GM10266 (cell line): ENCODE data around the gene SLIT3.

ENCODE experiments used
- DNase-seq: peaks from one replicate; pipeline ENCODE4 v3.0.0; 2012; ENCODE audit errors: extremely low spot score
- TF ChIP-seq, protein P1 (sequence below): IDR thresholded peaks from 2 replicates; pipeline ENCODE4 v1.5.1; 2012; ENCODE audit warnings: mild to moderate bottlenecking, low read depth; ENCODE audit not compliant: control insufficient read depth, insufficient read depth; ENCODE audit errors: missing control alignments

SLIT3 gene

DNA sequence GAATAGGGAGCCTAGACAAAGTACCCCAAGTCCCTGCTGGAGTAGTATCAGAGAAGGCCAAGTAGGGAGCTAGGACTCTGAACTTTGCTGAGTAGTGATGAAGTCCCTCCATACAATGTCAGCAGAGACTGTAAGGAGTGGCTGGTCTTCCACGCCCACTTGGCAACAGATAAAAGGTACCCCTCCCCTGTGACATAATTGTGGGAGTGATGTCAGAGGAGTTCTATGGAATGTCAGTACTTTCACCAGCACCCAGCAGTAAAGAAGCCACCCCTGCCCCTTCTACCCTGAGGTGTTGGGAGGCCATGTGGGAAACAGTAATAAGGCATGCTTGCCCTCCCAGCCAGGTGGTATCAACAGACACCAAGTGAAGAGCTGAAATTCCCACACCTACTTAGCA is 143.9 kb downstream of the SLIT3 start:
- DNase-seq = no peak
- TF ChIP-seq, protein P1, sequence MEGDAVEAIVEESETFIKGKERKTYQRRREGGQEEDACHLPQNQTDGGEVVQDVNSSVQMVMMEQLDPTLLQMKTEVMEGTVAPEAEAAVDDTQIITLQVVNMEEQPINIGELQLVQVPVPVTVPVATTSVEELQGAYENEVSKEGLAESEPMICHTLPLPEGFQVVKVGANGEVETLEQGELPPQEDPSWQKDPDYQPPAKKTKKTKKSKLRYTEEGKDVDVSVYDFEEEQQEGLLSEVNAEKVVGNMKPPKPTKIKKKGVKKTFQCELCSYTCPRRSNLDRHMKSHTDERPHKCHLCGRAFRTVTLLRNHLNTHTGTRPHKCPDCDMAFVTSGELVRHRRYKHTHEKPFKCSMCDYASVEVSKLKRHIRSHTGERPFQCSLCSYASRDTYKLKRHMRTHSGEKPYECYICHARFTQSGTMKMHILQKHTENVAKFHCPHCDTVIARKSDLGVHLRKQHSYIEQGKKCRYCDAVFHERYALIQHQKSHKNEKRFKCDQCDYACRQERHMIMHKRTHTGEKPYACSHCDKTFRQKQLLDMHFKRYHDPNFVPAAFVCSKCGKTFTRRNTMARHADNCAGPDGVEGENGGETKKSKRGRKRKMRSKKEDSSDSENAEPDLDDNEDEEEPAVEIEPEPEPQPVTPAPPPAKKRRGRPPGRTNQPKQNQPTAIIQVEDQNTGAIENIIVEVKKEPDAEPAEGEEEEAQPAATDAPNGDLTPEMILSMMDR = no peak

DNA sequence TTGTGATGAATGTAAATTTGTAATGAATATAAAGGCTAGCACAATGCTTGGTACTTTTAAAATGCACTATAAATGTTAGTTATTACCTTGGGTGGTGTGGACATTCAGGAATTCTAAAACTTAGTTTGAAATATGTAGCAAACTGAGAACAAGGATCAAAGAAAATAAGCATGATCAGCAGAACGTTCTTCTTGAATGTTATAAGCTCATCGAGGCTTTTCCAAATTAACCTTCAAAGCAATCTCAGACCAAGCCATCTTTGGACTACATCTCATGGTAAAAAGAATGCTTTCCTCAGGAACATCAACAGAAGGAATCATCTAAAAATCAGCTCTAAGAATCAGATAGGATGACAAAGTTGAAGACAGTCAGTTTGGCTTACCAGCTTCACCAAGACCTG is 146.3 kb downstream of the SLIT3 start:
- no peak for DNase-seq
- TF ChIP-seq, protein P1 = no peak

DNA sequence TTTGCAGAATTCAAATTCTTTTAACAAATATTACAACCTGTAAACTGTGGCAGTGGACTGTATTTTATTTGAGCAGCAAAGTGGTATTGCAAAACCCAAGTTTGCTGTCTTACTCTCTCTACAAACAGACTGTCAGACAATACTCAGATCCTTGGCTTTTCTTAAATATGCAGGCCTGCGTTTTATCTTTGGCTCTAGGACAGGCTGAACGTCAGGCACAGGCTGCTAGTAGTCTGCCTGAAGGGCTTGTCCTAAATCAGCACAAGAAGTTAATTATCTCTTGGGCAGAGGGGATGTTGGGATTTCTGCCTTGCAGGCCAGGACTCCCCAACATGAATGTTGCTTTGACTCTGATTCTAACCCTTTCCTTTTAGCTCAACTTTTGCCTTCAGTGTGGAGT is 147.5 kb downstream of the SLIT3 start:
- TF ChIP-seq, protein P1 = no peak
- DNase-seq = no peak

DNA sequence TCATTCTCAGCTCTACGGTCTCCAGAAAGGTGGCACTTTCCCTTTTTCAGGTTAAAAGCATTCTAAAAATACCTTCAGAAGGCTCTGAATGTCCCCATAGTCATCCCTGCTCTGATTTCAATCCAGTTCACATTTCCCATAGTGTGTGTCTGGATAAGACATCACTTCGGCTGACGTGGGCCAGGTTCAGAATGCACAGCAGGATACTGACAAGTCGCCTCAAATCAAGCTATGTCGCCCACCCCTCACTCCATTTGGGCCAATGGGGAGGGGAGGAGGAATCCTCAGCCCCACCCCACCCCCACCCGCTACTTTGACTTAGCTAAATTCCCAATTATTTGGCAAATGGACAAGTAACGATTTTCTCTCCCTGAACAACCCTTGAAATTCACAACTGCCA is 148.0 kb downstream of the SLIT3 start:
- TF ChIP-seq, protein P1 = no peak
- no peak for DNase-seq

DNA sequence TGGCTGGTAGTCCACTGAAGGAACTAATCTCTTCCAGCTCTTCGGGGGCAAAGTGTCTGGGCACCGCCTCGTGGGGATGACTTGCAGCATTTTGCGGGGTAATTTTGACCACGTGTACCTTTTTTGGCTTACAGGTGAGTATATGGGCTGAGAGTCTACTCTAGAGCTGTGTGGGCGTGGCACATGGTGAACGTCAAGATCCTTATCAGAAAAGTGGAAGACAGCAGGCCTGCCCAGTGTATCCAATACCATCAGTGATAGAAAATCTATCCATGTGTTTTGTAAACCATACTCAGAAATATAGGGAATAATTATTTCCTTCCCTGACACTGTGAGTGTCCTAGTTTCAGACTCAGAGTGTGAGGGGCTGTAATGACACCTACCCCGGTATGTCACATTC is 148.5 kb downstream of the SLIT3 start:
- TF ChIP-seq, protein P1 = no peak
- DNase-seq = no peak

DNA sequence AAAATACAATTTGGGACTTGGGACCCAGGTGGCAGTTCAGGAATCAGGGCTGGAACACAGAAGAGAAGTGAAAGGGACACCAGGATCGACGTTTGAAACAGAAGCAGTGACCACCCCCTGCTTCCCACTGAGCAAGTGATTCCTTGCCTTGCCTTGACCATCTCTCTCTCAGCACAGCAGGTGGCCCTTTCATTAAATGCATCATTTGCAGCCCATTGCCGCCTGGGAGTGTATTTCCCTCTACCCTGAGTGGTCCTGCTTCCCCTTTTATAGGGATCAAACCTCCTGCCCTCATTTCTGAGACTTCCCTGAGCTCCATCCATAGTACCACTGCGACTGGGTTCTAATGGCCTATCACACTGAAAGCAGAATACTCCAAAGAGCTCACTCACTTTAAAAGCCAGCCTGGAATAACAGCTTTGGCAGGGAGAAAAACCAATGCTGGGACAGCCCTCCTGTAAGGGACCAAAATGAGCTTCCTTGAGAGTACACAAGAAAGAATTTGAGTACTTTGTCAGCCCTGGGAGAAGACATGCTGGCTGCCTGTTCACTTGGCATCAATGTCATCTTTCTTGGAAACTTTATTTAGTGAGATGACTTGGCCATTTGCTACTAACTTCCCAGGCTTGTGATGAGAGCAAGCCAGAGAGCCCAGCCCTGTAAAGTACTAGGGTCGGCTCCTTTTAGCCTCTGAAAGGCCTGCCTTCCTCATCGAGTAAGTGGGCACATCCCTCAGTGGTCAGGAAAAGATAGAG is 149.7 kb downstream of the SLIT3 start:
- no peak for DNase-seq
- TF ChIP-seq, protein P1 = no peak

DNA sequence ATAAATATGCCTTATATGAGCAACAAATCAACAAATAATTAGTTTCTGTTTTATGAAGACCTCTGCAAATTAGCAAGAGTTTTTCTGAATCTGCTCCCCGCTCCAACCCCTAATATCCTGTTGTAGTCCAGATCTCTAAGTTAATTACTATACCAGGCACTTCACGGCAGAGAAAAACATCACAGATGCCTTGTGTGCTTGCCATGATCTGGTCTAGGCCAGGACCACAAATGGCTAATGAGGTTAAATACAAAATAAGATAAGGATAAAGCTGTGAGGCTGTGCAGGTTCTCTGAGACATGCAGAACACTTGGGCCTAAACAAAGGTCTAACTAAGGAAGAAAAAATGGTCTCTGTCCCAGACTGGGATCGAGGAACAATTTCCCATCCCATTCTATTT is 150.8 kb downstream of the SLIT3 start:
- TF ChIP-seq, protein P1 = no peak
- no peak for DNase-seq
